HG03108 (cell line): ENCODE measurements around the gene STRN3.
"Not testable (repeated sequence)": the region's sequence is repeated elsewhere in the genome, so short reads cannot be mapped to it uniquely, and the experiment has no call there.

Experiments used
- ATAC-seq: cut with Tn5 transposase; IDR thresholded peaks from one replicate; pipeline ENCODE4 v1.9.1; 2021; ENCODE audit warnings: moderate library complexity; ENCODE audit not compliant: unreplicated experiment

STRN3 gene

GRCh38 chr14:31003284-31003683 lies 22.9 kb downstream of the STRN3 start:
- ATAC-seq = no peak

GRCh38 chr14:31001339-31001658 lies 24.9 kb downstream of the STRN3 start:
- no peak for ATAC-seq

GRCh38 chr14:31000629-31001338 lies 25.4 kb downstream of the STRN3 start:
- ATAC-seq = no peak

GRCh38 chr14:30999038-30999773 lies 27.0 kb downstream of the STRN3 start:
- ATAC-seq = no peak

GRCh38 chr14:30998100-30998706 lies 28.0 kb downstream of the STRN3 start:
- no peak for ATAC-seq

- ATAC-seq = no peak
These were observed 29.1 kb downstream of the STRN3 start for GRCh38 chr14:30996892-30997659.

- no peak for ATAC-seq
These were observed 30.5 kb downstream of the STRN3 start for GRCh38 chr14:30995689-30996088.

- no peak for ATAC-seq
These were observed 31.2 kb downstream of the STRN3 start for GRCh38 chr14:30994681-30995620.

- ATAC-seq = no peak
These were observed 33.1 kb downstream of the STRN3 start for GRCh38 chr14:30993071-30993470.

GRCh38 chr14:30991408-30991807 lies 34.8 kb downstream of the STRN3 start:
- ATAC-seq = no peak

GRCh38 chr14:30990770-30991169 lies 35.4 kb downstream of the STRN3 start:
- ATAC-seq = no peak

- no peak for ATAC-seq
These were observed 37.7 kb downstream of the STRN3 start for GRCh38 chr14:30988509-30988908.

- no peak for ATAC-seq
These were observed 40.4 kb downstream of the STRN3 start for GRCh38 chr14:30985796-30986195.

- no peak for ATAC-seq
These were observed 42.3 kb downstream of the STRN3 start for GRCh38 chr14:30983858-30984257.

GRCh38 chr14:30982533-30982932 lies 43.6 kb downstream of the STRN3 start:
- ATAC-seq = no peak

- no peak for ATAC-seq
These were observed 45.2 kb downstream of the STRN3 start for GRCh38 chr14:30980980-30981379.

GRCh38 chr14:30980106-30980704 lies 46.0 kb downstream of the STRN3 start:
- not testable (repeated sequence) for ATAC-seq

- no peak for ATAC-seq
These were observed 48.4 kb downstream of the STRN3 start for GRCh38 chr14:30977752-30978151.

- ATAC-seq = no peak
These were observed 51.6 kb downstream of the STRN3 start for GRCh38 chr14:30974628-30975027.
